GM19043 (cell line): ENCODE data around the gene MPPED2.

Experiments used
- ATAC-seq: cut with Tn5 transposase; IDR thresholded peaks from one replicate; pipeline ENCODE4 v1.9.1; 2021; ENCODE audit warnings: low read depth; ENCODE audit not compliant: unreplicated experiment

MPPED2 gene

GRCh38 chr11:30424321-30424720, 161.8 kb downstream of the MPPED2 start:
- ATAC-seq, result no peak

GRCh38 chr11:30423886-30424285, 162.3 kb downstream of the MPPED2 start:
- ATAC-seq, result no peak

GRCh38 chr11:30423279-30423648, 162.9 kb downstream of the MPPED2 start:
- no peak for ATAC-seq

GRCh38 chr11:30422447-30423278, 163.5 kb downstream of the MPPED2 start:
- ATAC-seq, result no peak

- no peak for ATAC-seq
These were observed 165.8 kb downstream of the MPPED2 start for GRCh38 chr11:30420233-30420787.

GRCh38 chr11:30414806-30415205, 171.3 kb downstream of the MPPED2 start:
- ATAC-seq, result no peak

GRCh38 chr11:30414244-30414643, 171.9 kb downstream of the MPPED2 start:
- no peak for ATAC-seq

- no peak for ATAC-seq
These were observed 173.6 kb downstream of the MPPED2 start for GRCh38 chr11:30412509-30412908.

GRCh38 chr11:30411383-30411782, 174.8 kb downstream of the MPPED2 start:
- ATAC-seq, result no peak

- no peak for ATAC-seq
These were observed 179.0 kb downstream of the MPPED2 start for GRCh38 chr11:30406978-30407762.

GRCh38 chr11:30405385-30405784, 180.8 kb downstream of the MPPED2 start:
- ATAC-seq, result no peak

GRCh38 chr11:30404136-30404535, 182.0 kb downstream of the MPPED2 start:
- no peak for ATAC-seq

GRCh38 chr11:30395751-30396150, 190.4 kb downstream of the MPPED2 start:
- no peak for ATAC-seq

GRCh38 chr11:30393012-30393411, 193.1 kb downstream of the MPPED2 start:
- ATAC-seq, result no peak

GRCh38 chr11:30392221-30392784, 193.8 kb downstream of the MPPED2 start:
- ATAC-seq, result no peak

- no peak for ATAC-seq
These were observed 197.2 kb downstream of the MPPED2 start for GRCh38 chr11:30388957-30389356.

GRCh38 chr11:30387891-30388861, 198.0 kb downstream of the MPPED2 start:
- ATAC-seq, result no peak

GRCh38 chr11:30381879-30382278, 204.3 kb downstream of the MPPED2 start:
- no peak for ATAC-seq

GRCh38 chr11:30380846-30381245, 205.3 kb downstream of the MPPED2 start:
- no peak for ATAC-seq

GRCh38 chr11:30377347-30377746, 208.8 kb downstream of the MPPED2 start:
- no peak for ATAC-seq
